HepG2 (cell line): ENCODE measurements around the gene PPP1R9B. TPM values are rescaled to one million over a fixed set of nuclear protein-coding genes. Genes with fewer than 3 reads are reported as not detected.
A peak's percentile ranks its signal among the peaks of the same experiment; 100 is the strongest.

ENCODE experiments used
- CBX5 ChIP-seq: sonication (generic); formaldehyde crosslinking; IDR thresholded peaks from 2 replicates; pipeline ENCODE4 v1.4.0; 2020; ENCODE audit warnings: missing genetic modification reagents, borderline replicate concordance
- CHD2 ChIP-seq: IDR thresholded peaks from 2 replicates; pipeline ENCODE4 v1.6.1; 2011; ENCODE audit warnings: low read depth, low read length, improper control_type of control experiment
- RARA ChIP-seq: IDR thresholded peaks from 2 replicates; pipeline ENCODE4 v1.6.1; 2016; ENCODE audit warnings: missing genetic modification reagents, missing compliant biosample characterization
- ZBTB42 ChIP-seq: sonication (generic); formaldehyde crosslinking; IDR thresholded peaks from 2 replicates; pipeline ENCODE4 v1.5.0; 2020; ENCODE audit warnings: mild to moderate bottlenecking, missing genetic modification reagents
- polyA plus RNA-seq, 8 experiments: library from polyadenylated mRNA; depleted of rRNA in 3 of 8; stranded (reverse) in 7 of 8; unstranded in 1 of 8; fragments of >200 nt; fragmentation: Illumina TruSeq in 4 of 8; extraction: Trizol in 4 of 8; gene quantifications; 2 replicates each; pipeline versions ENCODE4 v1.2.1 to v1.2.3, GENCODE V29; 2011 to 2016; ENCODE audit warnings: low read depth in 4 of 8, missing spikeins in 1 of 8, mixed read lengths in 1 of 8; ENCODE audit not compliant: insufficient read depth in 1 of 8
- total RNA-seq, 5 experiments: library from RNA; depleted of rRNA; stranded (reverse); fragments of >200 nt; fragmentation: Illumina TruSeq; extraction: Trizol; gene quantifications; 2 replicates each; pipeline ENCODE4 v1.2.3, GENCODE V29; 2016; ENCODE audit warnings: low read depth in 1 of 5
- TF ChIP-seq, protein P1 (sequence below): IDR thresholded peaks from 2 replicates; pipeline ENCODE4 v1.6.1; 2016
- TF ChIP-seq, protein P2 (sequence below): sonication (generic); formaldehyde crosslinking; IDR thresholded peaks from 2 replicates; pipeline ENCODE4 v1.5.0; 2020; ENCODE audit warnings: missing genetic modification reagents
- TF ChIP-seq, protein P3 (sequence below): sonication (generic); formaldehyde crosslinking; IDR thresholded peaks from 2 replicates; pipeline ENCODE4 v1.4.0; 2020; ENCODE audit warnings: missing genetic modification reagents
- TF ChIP-seq, protein P4 (sequence below): sonication (generic); formaldehyde crosslinking; IDR thresholded peaks from 2 replicates; pipeline ENCODE4 v1.8.0; 2022; ENCODE audit warnings: mild to moderate bottlenecking, missing genetic modification reagents, moderate library complexity
- TF ChIP-seq, protein P5 (sequence below): sonication (generic); formaldehyde crosslinking; IDR thresholded peaks from 2 replicates; pipeline ENCODE4 v1.5.0; 2020; ENCODE audit warnings: missing genetic modification reagents
- TF ChIP-seq, protein P6 (sequence below): sonication (generic); formaldehyde crosslinking; IDR thresholded peaks from 2 replicates; pipeline ENCODE4 v1.5.1; 2020; ENCODE audit warnings: mild to moderate bottlenecking, missing genetic modification reagents, moderate library complexity
- TF ChIP-seq, protein P7 (sequence below): sonication (generic); formaldehyde crosslinking; IDR thresholded peaks from 2 replicates; pipeline ENCODE4 v1.5.1; 2020; ENCODE audit warnings: mild to moderate bottlenecking, missing genetic modification reagents, moderate library complexity
- TF ChIP-seq, protein P8 (sequence below): IDR thresholded peaks from 2 replicates; pipeline ENCODE4 v1.6.1; 2016; ENCODE audit warnings: low read depth, control low read depth

PPP1R9B gene
- total and polyA plus RNA-seq, 2 of the 13 experiments (the other 11 are each of a cell fraction or from before 2014, with no cell fraction given), result 9.4 to 15.8 TPM

DNA sequence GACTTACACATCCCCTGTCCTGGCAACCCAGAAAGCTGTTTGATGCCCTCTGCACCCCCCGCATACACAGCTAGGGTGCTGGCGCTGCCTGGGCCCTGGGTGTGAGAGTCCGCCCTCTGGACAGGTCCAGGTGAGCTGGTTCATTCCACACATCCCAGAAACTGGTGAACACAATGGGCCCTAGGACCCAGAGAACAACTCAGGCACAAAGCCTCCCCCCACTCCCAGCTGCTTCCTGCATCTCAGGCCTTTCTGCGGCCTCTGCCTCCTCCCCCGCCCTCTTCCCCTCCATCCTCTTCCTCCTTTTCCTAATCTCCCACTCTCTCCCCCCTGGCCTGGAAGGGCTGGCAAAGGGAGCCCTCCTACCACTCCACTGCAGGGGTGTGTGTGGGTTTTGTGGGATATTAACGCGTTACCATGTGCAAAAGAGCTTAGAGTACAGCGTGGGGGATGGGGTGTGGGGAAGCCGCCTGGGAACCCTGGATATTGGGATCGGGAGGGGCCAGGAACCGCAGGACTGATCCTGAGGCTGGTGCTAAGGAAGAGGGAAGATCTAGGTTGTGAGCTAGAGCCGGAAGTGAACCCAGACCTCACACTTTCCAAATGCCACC, 1.6 kb upstream of the PPP1R9B start (continued):
- TF ChIP-seq, protein P1, sequence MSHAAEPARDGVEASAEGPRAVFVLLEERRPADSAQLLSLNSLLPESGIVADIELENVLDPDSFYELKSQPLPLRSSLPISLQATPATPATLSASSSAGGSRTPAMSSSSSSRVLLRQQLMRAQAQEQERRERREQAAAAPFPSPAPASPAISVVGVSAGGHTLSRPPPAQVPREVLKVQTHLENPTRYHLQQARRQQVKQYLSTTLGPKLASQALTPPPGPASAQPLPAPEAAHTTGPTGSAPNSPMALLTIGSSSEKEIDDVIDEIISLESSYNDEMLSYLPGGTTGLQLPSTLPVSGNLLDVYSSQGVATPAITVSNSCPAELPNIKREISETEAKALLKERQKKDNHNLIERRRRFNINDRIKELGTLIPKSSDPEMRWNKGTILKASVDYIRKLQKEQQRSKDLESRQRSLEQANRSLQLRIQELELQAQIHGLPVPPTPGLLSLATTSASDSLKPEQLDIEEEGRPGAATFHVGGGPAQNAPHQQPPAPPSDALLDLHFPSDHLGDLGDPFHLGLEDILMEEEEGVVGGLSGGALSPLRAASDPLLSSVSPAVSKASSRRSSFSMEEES, result peak; percentile 32; the same call in 1 of the 2 replicates
- TF ChIP-seq RARA (CRISPR knock-in tag) (no peak), CBX5 (CRISPR knock-in tag) (peak; percentile 73; the same call in 1 of the 2 replicates), CHD2 (no peak), ZBTB42 (CRISPR knock-in tag) (0 out of 2 replicates have a peak, but pooled peaks have one; percentile 19)
- TF ChIP-seq, protein P2, sequence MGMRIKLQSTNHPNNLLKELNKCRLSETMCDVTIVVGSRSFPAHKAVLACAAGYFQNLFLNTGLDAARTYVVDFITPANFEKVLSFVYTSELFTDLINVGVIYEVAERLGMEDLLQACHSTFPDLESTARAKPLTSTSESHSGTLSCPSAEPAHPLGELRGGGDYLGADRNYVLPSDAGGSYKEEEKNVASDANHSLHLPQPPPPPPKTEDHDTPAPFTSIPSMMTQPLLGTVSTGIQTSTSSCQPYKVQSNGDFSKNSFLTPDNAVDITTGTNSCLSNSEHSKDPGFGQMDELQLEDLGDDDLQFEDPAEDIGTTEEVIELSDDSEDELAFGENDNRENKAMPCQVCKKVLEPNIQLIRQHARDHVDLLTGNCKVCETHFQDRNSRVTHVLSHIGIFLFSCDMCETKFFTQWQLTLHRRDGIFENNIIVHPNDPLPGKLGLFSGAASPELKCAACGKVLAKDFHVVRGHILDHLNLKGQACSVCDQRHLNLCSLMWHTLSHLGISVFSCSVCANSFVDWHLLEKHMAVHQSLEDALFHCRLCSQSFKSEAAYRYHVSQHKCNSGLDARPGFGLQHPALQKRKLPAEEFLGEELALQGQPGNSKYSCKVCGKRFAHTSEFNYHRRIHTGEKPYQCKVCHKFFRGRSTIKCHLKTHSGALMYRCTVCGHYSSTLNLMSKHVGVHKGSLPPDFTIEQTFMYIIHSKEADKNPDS, result no peak
- TF ChIP-seq, protein P3, sequence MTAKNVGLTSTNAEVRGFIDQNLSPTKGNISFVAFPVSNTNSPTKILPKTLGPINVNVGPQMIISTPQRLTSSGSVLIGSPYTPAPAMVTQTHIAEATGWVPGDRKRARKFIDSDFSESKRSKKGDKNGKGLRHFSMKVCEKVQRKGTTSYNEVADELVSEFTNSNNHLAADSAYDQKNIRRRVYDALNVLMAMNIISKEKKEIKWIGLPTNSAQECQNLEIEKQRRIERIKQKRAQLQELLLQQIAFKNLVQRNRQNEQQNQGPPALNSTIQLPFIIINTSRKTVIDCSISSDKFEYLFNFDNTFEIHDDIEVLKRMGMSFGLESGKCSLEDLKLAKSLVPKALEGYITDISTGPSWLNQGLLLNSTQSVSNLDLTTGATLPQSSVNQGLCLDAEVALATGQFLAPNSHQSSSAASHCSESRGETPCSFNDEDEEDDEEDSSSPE, result no peak
- TF ChIP-seq, protein P4, sequence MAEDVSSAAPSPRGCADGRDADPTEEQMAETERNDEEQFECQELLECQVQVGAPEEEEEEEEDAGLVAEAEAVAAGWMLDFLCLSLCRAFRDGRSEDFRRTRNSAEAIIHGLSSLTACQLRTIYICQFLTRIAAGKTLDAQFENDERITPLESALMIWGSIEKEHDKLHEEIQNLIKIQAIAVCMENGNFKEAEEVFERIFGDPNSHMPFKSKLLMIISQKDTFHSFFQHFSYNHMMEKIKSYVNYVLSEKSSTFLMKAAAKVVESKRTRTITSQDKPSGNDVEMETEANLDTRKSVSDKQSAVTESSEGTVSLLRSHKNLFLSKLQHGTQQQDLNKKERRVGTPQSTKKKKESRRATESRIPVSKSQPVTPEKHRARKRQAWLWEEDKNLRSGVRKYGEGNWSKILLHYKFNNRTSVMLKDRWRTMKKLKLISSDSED (CRISPR knock-in tag), result no peak
- TF ChIP-seq, protein P5, sequence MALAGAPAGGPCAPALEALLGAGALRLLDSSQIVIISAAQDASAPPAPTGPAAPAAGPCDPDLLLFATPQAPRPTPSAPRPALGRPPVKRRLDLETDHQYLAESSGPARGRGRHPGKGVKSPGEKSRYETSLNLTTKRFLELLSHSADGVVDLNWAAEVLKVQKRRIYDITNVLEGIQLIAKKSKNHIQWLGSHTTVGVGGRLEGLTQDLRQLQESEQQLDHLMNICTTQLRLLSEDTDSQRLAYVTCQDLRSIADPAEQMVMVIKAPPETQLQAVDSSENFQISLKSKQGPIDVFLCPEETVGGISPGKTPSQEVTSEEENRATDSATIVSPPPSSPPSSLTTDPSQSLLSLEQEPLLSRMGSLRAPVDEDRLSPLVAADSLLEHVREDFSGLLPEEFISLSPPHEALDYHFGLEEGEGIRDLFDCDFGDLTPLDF, result no peak
- TF ChIP-seq, protein P6, sequence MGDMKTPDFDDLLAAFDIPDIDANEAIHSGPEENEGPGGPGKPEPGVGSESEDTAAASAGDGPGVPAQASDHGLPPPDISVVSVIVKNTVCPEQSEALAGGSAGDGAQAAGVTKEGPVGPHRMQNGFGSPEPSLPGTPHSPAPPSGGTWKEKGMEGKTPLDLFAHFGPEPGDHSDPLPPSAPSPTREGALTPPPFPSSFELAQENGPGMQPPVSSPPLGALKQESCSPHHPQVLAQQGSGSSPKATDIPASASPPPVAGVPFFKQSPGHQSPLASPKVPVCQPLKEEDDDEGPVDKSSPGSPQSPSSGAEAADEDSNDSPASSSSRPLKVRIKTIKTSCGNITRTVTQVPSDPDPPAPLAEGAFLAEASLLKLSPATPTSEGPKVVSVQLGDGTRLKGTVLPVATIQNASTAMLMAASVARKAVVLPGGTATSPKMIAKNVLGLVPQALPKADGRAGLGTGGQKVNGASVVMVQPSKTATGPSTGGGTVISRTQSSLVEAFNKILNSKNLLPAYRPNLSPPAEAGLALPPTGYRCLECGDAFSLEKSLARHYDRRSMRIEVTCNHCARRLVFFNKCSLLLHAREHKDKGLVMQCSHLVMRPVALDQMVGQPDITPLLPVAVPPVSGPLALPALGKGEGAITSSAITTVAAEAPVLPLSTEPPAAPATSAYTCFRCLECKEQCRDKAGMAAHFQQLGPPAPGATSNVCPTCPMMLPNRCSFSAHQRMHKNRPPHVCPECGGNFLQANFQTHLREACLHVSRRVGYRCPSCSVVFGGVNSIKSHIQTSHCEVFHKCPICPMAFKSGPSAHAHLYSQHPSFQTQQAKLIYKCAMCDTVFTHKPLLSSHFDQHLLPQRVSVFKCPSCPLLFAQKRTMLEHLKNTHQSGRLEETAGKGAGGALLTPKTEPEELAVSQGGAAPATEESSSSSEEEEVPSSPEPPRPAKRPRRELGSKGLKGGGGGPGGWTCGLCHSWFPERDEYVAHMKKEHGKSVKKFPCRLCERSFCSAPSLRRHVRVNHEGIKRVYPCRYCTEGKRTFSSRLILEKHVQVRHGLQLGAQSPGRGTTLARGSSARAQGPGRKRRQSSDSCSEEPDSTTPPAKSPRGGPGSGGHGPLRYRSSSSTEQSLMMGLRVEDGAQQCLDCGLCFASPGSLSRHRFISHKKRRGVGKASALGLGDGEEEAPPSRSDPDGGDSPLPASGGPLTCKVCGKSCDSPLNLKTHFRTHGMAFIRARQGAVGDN, result peak; percentile 68
- TF ChIP-seq, protein P7, sequence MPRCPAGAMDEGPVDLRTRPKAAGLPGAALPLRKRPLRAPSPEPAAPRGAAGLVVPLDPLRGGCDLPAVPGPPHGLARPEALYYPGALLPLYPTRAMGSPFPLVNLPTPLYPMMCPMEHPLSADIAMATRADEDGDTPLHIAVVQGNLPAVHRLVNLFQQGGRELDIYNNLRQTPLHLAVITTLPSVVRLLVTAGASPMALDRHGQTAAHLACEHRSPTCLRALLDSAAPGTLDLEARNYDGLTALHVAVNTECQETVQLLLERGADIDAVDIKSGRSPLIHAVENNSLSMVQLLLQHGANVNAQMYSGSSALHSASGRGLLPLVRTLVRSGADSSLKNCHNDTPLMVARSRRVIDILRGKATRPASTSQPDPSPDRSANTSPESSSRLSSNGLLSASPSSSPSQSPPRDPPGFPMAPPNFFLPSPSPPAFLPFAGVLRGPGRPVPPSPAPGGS (CRISPR knock-in tag), result no peak
- TF ChIP-seq, protein P8, sequence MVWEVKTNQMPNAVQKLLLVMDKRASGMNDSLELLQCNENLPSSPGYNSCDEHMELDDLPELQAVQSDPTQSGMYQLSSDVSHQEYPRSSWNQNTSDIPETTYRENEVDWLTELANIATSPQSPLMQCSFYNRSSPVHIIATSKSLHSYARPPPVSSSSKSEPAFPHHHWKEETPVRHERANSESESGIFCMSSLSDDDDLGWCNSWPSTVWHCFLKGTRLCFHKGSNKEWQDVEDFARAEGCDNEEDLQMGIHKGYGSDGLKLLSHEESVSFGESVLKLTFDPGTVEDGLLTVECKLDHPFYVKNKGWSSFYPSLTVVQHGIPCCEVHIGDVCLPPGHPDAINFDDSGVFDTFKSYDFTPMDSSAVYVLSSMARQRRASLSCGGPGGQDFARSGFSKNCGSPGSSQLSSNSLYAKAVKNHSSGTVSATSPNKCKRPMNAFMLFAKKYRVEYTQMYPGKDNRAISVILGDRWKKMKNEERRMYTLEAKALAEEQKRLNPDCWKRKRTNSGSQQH, result peak; percentile 80; the same call in 1 of the 2 replicates
